GM23338 (cell line): ENCODE measurements around the gene NOC2L.

Experiments used
- CREB1 ChIP-seq: fragments of 250-450 bp; sonication (Bioruptor Pico); IDR thresholded peaks from 2 replicates; pipeline ENCODE4 v1.5.0; 2020; ENCODE audit warnings: low read depth, mild to moderate bottlenecking, moderate library complexity
- CTCF ChIP-seq, 2 experiments: fragments of 200-600 bp in 1 of 2; sonication (generic) in 1 of 2; conservative IDR thresholded peaks; 2 replicates each; pipeline versions ENCODE4 v1.5.1 to v1.6.1; 2016 to 2017; ENCODE audit warnings: antibody characterized with exemption in 2 of 2, low read depth in 2 of 2, mild to moderate bottlenecking in 2 of 2, moderate library complexity in 1 of 2
- ETS1 ChIP-seq: IDR thresholded peaks from 2 replicates; pipeline ENCODE4 v1.6.1; 2016; ENCODE audit warnings: antibody characterized with exemption
- EZH2 ChIP-seq: fragments of 200-600 bp; sonication (generic); IDR thresholded peaks from one replicate; pipeline ENCODE4 v1.8.0; 2017; ENCODE audit warnings: antibody characterized with exemption, mild to moderate bottlenecking, low read depth; ENCODE audit not compliant: unreplicated experiment
- EZH2phosphoT487 ChIP-seq: fragments of 200-600 bp; sonication (generic); IDR thresholded peaks from one replicate; pipeline ENCODE4 v1.8.1; 2018; ENCODE audit warnings: antibody characterized with exemption; ENCODE audit not compliant: unreplicated experiment
- JUNB ChIP-seq: IDR thresholded peaks from one replicate; pipeline ENCODE4 v1.6.1; 2016; ENCODE audit warnings: antibody characterized with exemption; ENCODE audit not compliant: unreplicated experiment
- NANOG ChIP-seq: IDR thresholded peaks from 2 replicates; pipeline ENCODE4 v1.6.1; 2016; ENCODE audit warnings: antibody characterized with exemption, borderline replicate concordance
- POLR2AphosphoS5 ChIP-seq: IDR thresholded peaks from 2 replicates; pipeline ENCODE4 v1.6.1; 2016; ENCODE audit warnings: antibody characterized with exemption, low read depth
- REST ChIP-seq: IDR thresholded peaks from one replicate; pipeline ENCODE4 v1.6.1; 2018; ENCODE audit warnings: antibody characterized with exemption; ENCODE audit not compliant: unreplicated experiment
- STAT1 ChIP-seq: IDR thresholded peaks from one replicate; pipeline ENCODE4 v1.6.1; 2016; ENCODE audit warnings: antibody characterized with exemption; ENCODE audit not compliant: unreplicated experiment
- ZNF114 ChIP-seq: fragments of 250-450 bp; sonication (Bioruptor Pico); IDR thresholded peaks from 2 replicates; pipeline ENCODE4 v1.5.0; 2020; ENCODE audit warnings: mild to moderate bottlenecking, moderate library complexity
- ZNF331 ChIP-seq: fragments of 250-450 bp; sonication (Bioruptor Pico); IDR thresholded peaks from 2 replicates; pipeline ENCODE4 v1.5.0; 2020; ENCODE audit warnings: low read depth, mild to moderate bottlenecking, moderate library complexity
- ZNF462 ChIP-seq: fragments of 250-450 bp; sonication (Bioruptor Pico); IDR thresholded peaks from 2 replicates; pipeline ENCODE4 v1.5.0; 2020; ENCODE audit warnings: mild to moderate bottlenecking, moderate library complexity

- TF ChIP-seq CTCF (conservative IDR thresholded peaks at IDR 0.05; ENCODE audit: low read depth in 2 of 2) (no peak), NANOG (no peak), EZH2phosphoT487 (no peak), JUNB (no peak), POLR2AphosphoS5 (no peak), EZH2 (no peak), REST (no peak), CREB1 (no peak), ZNF114 (no peak), ZNF331 (CRISPR knock-in tag) (no peak), ETS1 (no peak), ZNF462 (CRISPR knock-in tag) (no peak), STAT1 (no peak)
Measured at GRCh38 chr1:923991-924655, 34.9 kb downstream of the NOC2L start.
